IMR-90 (cell line): Measurements from ENCODE around the gene FBXL13.
"Not testable (repeated sequence)": the region's sequence is repeated elsewhere in the genome, so short reads cannot be mapped to it uniquely, and the experiment has no call there.

Source experiments
- BHLHE40 ChIP-seq: fragments of 150-350 bp; IDR thresholded peaks from 2 replicates; pipeline ENCODE4 v1.6.1; 2016; ENCODE audit warnings: mild to moderate bottlenecking, low read depth, low read length
- CHD1 ChIP-seq: IDR thresholded peaks from 2 replicates; pipeline ENCODE4 v1.6.1; 2012; ENCODE audit warnings: low read depth, low read length, improper control_type of control experiment
- FOS ChIP-seq: fragments of 150-350 bp; IDR thresholded peaks from 2 replicates; pipeline ENCODE4 v1.6.1; 2016; ENCODE audit warnings: low read depth, low read length
- MAFK ChIP-seq: IDR thresholded peaks from 2 replicates; pipeline ENCODE4 v1.6.1; 2012; ENCODE audit warnings: low read depth, low read length, improper control_type of control experiment
- POLR2A ChIP-seq: IDR thresholded peaks from 2 replicates; pipeline ENCODE4 v1.6.1; 2012; ENCODE audit warnings: mild to moderate bottlenecking, low read depth, low read length
- RAD21 ChIP-seq: IDR thresholded peaks from 2 replicates; pipeline ENCODE4 v1.6.1; 2012; ENCODE audit warnings: low read length, improper control_type of control experiment
- TF ChIP-seq, protein P1 (sequence below): conservative IDR thresholded peaks from 2 replicates; pipeline ENCODE4 v1.5.1; 2012; ENCODE audit warnings: mild to moderate bottlenecking, low read depth, low read length, improper control_type of control experiment
- TF ChIP-seq, protein P2 (sequence below): fragments of 150-350 bp; IDR thresholded peaks from 2 replicates; pipeline ENCODE4 v1.6.1; 2017; ENCODE audit warnings: mild to moderate bottlenecking, antibody characterized with exemption, low read length, low read depth

DNA sequence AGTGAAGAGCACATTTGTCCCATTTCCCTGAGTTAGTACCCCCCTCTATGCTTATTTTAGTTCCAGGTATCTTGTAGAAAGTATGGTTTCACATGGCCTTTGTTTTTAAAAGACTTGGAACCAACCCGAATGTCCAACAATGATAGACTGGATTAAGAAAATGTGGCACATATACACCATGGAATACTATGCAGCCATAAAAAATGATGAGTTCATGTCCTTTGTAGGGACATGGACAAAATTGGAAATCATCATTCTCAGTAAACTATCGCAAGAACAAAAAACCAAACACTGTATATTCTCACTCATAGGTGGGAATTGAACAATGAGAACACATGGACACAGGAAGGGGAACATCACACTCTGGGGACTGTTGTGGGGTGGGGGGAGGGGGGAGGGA lies 21.0 kb upstream of the FBXL13 start:
- TF ChIP-seq POLR2A, BHLHE40, RAD21, MAFK, FOS, CHD1: not testable (repeated sequence)
- TF ChIP-seq, protein P1, sequence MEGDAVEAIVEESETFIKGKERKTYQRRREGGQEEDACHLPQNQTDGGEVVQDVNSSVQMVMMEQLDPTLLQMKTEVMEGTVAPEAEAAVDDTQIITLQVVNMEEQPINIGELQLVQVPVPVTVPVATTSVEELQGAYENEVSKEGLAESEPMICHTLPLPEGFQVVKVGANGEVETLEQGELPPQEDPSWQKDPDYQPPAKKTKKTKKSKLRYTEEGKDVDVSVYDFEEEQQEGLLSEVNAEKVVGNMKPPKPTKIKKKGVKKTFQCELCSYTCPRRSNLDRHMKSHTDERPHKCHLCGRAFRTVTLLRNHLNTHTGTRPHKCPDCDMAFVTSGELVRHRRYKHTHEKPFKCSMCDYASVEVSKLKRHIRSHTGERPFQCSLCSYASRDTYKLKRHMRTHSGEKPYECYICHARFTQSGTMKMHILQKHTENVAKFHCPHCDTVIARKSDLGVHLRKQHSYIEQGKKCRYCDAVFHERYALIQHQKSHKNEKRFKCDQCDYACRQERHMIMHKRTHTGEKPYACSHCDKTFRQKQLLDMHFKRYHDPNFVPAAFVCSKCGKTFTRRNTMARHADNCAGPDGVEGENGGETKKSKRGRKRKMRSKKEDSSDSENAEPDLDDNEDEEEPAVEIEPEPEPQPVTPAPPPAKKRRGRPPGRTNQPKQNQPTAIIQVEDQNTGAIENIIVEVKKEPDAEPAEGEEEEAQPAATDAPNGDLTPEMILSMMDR: not testable (repeated sequence)
- TF ChIP-seq, protein P2, sequence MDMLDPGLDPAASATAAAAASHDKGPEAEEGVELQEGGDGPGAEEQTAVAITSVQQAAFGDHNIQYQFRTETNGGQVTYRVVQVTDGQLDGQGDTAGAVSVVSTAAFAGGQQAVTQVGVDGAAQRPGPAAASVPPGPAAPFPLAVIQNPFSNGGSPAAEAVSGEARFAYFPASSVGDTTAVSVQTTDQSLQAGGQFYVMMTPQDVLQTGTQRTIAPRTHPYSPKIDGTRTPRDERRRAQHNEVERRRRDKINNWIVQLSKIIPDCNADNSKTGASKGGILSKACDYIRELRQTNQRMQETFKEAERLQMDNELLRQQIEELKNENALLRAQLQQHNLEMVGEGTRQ: not testable (repeated sequence)
